Dermis microvascular lymphatic vessel endothelial cell (primary cell): ENCODE results near the gene GABRA1. TPM values are rescaled to one million over a fixed set of nuclear protein-coding genes. Genes with fewer than 3 reads are reported as not detected.

Source experiments
- DNase-seq, 2 donors: peaks; one replicate each; pipeline versions ENCODE4 v3.0.0 to v3.0.0-alpha.2; 2010; ENCODE audit warnings: low read depth in 2 of 2
- total RNA-seq: library from RNA; depleted of rRNA; stranded (reverse); fragments of >200 nt; gene quantifications from 2 replicates; pipeline ENCODE4 v1.2.1, GENCODE V29; 2014

The GABRA1 gene
- not detected in 2 replicates for total RNA-seq

DNA sequence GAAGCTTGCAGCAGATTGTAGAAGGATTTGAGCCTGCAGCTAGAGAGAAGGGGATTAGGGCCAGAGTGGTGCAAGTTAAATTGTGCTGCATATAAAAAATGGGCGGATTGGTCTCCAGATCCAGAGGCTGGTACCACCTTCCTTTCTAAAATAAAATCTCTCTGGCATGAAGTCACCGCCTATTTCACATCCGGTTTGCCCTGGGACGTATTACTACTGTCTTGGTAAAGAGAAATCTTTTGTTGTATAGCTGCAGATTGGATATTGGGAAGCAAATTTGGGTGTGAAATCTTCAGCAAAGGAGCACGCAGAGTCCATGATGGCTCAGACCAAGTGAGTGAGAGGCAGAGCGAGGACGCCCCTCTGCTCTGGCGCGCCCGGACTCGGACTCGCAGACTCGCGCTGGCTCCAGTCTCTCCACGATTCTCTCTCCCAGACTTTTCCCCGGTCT, at the start of gene GABRA1:
Gene GABRA1, plus strand, starts transcription at position 180 of the 451 bp plus-strand sequence. CDS start 2,691 bp downstream, outside the sequence.
- DNase-seq = no peak

DNA sequence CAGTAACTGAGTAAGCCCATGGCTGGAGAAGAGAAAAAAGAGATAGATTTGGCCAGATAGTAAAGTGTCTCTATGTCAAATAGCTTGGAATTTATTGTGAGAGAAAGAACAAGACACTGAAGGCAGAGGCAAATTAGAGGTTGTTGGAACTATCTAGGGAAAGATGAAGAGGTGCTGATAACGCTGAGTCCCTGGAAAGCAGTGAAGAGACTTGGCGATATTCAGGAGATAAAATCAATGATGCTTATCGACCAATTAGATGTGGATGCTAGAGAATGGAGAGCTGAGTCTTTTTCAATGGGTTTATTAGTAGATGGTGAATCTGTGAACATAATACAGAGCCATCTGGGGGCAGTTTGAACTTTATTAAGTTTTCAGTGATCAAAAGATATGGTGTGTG, 48.6 kb upstream of the GABRA1 start:
- no peak for DNase-seq

DNA sequence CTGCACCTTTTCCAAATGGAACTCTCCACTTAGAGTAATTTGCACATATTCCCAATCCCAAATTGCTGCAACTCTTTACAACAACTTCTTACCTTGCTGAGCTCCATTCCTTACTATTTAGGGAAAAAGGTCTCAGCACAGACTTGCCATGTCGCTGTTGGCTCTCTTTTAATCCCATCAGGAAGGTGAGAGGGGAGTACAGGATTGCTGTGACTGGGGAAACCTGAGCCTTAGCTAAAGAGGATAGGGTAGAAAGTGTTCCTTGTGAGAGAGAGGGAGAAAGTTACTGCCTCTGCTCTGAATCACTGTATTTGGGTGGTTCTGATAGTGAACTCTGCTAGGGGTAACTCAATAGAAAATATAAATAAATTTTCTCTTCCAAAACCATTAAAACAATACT, 43.7 kb upstream of the GABRA1 start:
- no peak for DNase-seq

DNA sequence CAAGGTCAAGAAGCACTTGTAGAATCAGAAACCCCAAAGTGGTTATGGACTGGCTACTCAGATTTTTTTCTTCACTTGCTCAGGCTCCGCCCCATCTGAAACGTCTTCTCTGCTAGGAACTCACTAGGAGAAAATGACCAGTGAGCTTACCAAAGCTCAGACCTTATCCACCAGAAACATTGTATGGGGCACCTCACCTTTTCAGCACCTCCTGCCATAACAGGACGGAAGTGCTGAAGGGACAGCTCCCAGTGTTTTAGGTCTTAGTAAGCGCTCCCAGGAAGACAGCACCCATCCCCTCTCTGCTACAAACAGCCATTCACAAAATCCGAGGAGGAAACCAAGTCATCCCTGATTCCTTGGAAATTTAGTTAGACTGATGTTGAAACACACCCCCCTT, 1.2 kb upstream of the GABRA1 start:
- no peak for DNase-seq

DNA sequence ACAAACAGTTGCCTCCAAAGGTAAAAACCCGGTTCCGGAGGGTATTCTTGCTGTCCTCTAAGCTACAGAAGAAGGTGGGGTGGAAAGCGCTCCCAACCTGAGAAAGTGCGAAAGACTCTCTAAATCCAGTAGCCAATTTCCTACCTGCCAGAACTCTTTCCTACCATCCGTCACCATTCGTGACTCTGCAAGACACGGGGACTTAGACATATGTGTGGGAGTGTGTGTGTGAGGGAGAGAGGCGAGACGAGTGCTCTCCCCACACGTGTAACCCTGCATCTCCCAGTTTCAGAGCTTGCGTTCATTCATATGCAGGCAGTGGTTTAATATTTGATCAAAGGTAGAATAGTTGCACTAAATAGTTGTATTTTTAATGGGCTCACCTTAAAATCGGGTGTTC, 473 bp upstream of the GABRA1 start:
- no peak for DNase-seq

DNA sequence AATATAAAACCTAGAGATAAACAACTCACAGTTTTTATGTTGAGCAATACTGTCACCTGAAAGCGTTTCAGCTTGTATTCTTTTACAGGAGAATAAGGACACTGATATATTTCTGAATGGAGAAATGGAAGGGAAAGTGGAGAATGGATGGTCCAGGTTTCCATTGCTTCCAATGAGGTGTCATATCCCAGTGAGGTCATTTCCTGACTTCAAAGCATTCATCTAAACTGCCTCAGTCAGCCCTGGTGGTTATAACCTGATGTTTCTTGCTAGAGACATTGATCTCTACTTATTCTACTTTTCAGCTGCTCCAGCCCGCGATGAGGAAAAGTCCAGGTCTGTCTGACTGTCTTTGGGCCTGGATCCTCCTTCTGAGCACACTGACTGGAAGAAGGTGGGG, 2.6 kb downstream of the GABRA1 start:
- DNase-seq = no peak

DNA sequence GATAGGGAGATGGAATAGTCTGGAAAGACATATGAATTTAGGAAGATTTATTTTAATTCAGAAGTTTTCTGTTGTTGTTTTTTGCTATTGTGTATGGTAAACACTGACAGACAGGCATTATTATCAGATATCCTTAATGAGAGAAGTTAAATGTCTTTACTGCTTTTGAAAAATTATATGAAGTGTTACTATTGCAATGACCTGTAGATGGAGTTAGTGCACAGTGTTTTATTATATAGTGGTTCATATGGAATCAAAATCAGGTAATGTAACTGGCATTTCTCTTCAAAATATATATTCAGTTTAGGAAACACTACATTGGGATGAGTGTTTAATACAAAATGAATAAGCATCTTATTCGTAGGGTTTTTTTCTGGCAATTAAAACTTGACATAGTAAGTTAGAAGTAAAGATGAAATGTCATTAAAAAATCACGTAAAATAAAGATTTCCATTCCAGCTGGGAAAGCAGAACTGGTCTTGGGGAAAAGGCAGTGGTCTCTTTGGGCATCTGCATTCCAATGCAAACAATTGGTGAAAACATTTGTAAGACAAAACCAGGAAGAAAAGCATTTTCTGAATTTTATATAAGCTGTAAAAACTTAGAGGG, 3.9 kb downstream of the GABRA1 start:
- DNase-seq = no peak

DNA sequence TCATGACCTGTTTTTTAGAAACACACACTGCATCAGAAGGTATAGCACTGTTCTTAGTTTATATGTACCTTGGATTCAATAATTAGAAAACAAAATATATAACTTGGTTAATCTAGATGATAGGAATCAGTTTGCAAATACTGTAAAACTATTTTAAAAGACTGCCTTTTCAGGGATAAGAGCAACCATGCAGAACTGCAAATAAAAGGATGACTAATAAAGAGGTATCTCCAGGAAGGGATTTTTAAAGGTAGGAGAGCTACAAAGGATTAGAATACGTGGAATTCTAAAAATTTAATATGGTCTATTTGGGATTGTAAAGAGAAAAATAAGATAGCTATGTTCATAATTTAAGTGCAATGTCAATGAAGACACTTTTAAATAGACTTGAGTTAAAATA, 9.4 kb downstream of the GABRA1 start:
- no peak for DNase-seq

DNA sequence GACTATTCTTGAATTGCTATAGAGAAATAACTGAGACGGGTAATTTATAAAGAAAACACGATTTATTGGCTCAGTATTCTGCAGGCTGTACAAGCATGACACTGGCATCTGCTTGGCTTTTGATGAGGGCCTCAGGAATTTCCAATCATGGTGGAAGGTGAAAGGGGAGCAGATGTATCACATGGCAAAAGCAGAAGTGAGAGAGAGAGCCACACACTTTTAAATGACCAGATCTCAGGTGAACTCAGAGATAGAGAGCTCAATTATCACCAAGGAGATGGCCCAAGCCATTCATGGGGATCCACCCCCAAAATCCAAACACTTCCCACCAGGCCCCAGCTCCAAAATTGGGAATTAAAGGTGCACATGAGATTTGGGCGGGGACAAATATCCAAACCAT, 15.3 kb downstream of the GABRA1 start:
- no peak for DNase-seq

DNA sequence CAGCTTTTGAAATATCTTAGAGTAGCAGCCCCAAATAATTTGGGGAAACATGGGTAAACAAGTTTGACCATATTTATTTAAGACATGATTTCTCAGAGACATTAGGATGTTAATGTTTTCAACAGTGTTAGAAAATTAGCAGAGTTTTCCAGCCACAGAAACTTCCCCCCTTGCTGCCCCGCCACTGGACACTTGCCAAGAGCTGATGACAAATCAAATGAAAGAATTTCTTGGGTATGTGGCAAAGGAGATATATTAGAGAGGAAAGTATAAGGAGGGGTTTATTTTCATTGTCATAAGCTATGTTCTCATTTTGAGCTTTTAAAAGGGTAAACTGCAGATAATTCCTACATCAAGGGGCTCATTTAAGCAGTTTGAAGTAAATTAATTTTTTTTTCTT, 15.9 kb downstream of the GABRA1 start:
- no peak for DNase-seq

DNA sequence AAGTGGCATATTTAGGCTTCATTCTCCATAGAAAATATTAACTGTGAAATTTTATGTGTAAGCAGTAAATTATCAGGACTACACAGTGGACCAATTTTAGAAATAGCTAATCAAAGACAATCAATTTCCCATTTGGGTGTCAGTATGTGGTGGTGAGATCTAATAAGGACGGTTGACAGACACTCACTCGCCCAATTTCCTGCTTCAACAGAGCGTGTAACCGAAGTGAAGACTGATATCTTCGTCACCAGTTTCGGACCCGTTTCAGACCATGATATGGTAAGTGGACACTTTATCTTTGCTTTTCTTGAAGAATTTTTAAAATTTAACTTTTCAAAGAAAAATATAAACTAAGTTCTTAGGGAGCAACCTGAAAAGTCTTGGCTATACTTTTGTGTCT, 17.6 kb downstream of the GABRA1 start:
- no peak for DNase-seq

DNA sequence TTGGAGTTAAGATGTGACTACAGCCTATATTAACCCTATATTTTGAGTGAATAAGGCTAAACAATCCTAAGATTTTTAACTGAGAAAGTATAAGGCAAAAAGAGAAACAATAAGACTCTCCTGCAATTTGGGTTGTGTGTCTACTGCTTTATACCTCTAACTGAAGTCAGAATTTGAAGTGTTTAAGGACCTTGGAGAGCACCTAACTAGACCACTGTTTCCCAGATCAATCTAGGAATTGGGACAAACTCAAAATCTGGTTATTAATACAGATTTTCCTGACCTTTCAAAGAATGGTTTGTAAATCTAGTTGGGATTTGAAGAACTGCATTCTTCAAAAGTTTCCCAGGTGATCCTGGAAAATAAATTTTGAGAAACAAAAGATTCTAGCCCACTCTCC, 42.1 kb downstream of the GABRA1 start:
- DNase-seq = no peak

DNA sequence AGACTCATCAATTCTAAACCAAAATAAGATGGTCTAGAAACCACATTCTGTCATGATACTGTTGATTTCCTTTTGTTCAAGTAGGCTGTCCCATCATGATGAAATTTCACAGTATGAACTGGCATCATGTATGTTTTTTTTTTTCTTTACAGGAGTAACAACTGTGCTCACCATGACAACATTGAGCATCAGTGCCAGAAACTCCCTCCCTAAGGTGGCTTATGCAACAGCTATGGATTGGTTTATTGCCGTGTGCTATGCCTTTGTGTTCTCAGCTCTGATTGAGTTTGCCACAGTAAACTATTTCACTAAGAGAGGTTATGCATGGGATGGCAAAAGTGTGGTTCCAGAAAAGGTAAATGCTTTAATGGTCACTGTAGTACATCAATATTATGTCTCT, 47.6 kb downstream of the GABRA1 start:
- no peak for DNase-seq

DNA sequence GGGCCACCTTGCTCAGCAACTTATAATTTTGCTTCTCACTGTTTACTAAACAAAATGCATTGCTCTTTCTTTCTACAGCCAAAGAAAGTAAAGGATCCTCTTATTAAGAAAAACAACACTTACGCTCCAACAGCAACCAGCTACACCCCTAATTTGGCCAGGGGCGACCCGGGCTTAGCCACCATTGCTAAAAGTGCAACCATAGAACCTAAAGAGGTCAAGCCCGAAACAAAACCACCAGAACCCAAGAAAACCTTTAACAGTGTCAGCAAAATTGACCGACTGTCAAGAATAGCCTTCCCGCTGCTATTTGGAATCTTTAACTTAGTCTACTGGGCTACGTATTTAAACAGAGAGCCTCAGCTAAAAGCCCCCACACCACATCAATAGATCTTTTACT, 49.1 kb downstream of the GABRA1 start:
- no peak for DNase-seq

DNA sequence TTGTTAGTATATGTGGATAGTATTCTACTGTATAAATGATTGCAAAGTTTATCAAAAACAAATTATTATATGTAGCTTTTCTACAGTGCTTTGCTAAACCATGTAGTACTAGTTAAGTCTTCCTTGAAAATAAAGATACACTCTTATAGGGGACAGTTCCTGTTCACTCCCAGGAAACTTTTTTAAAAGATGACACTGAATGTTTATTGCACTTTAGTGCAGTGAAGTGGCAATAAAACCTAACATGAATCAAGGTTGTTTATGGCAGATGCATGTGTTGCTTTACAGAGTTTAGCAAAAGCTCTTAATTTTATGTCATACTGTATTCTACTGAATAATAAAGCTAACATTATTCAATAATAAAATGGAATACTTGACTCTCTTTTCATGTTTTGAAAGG, 51.7 kb downstream of the GABRA1 start:
- DNase-seq = no peak

DNA sequence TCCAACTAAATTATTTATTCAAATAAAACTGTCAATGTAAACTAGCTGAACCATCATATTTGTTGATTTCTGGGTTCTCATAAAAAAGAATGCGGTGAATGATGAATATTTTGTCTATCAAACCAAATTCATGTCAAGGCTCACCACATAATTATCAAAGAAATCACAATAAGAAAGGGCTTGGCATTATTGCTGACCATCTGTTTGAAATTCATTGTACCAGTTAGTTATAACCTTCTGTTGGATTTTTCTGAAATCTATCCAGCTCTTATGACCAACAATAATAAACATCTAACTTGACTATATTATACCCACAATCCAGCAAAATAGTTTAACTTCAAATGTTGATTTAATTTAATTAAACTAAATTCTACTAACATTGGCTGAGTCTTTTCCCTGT, 53.1 kb downstream of the GABRA1 start:
- DNase-seq = no peak

DNA sequence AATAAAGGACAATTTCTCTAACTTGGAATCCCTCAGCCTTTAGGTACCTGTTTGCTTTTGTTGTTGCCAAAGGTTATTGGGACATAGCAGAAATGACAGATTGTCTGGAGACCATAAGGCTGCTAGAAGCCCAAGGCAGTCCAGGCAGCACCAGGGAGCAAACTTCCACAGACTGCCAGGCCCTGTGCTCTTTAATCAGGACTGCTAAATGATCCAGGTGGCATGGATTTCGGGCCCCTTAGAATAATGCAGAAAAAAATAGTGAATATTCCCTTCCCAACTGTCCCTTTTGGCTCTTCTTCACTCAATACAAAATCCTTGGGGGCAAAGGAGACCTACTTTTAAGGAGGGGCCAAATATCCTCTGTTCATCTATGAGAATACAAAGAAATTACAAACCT, 73.9 kb downstream of the GABRA1 start:
- DNase-seq = no peak

DNA sequence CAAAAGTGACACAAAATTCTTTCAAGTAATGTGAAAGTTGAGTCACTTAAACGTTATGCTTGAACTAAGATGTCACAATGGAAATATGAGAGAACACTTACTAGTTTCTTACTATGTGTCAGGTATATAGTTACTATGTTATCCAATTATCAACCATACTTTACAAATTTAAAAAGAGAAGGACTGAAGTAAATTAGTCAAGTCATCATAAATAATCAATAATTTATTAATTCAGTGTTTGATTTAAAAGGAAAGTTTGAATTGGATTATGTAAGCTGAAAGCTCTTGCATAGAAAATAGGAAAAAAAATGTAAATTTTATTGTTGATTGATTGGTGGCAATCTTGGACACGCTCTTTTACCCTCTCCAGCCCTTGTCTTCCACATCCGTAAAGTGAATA, 76.3 kb downstream of the GABRA1 start:
- DNase-seq = no peak

DNA sequence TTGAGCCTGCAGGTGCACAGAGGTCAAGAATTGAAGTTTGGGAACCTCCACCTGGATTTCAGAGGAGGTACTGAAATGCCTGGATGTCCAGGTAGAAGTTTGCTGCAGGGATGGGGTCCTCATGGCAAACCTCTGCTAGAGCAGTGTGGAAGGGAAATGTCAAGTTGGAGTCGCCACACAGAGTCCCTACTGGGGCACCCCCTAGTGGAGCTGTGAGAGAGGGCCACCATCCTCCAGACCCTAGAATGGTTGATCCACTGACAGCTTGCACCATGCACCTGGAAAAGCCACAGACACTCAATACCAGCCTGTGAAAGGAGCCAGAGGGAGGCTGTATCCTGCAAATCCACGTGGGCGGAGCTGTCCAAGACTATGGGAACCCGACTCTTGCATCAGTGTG, 78.0 kb downstream of the GABRA1 start:
- DNase-seq = no peak

DNA sequence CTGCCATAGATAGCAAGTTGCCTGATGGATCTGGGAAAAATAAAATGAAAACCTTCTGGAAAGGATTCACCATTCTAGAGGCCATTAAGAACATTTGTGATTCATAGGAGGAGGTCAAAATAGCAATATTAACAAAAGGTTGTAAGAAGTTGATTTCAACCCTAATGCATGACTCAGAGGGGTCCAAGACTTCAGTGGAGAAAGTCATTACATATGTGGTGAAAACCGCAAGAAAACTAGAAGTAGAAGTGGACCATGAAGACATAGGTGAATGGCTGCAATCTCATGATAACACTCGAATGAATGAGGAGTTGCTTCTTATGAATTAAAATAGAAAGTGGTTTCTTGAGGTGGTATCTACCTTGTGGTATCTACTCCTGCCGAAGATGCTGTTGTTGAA, 86.6 kb downstream of the GABRA1 start:
- DNase-seq = no peak

DNA sequence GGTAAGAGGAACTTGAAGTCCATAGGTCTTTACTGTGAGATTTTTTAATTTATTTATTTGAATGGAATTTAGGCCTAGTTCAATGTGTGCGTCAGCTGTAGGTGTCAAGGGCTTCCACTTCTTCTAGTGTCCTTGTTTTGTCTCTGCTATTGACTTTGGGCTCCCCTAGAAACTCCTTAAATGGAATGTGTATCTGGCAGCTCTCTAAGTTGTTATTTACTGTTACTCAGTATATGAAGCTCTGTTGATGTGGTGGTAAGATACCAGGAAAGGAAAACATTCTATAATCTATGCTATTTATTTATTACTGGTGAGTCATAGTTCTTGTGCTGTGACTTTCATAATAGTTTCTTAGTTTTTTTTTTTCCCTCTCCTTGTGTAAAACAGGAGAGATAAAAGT, 97.1 kb downstream of the GABRA1 start:
- DNase-seq = no peak

DNA sequence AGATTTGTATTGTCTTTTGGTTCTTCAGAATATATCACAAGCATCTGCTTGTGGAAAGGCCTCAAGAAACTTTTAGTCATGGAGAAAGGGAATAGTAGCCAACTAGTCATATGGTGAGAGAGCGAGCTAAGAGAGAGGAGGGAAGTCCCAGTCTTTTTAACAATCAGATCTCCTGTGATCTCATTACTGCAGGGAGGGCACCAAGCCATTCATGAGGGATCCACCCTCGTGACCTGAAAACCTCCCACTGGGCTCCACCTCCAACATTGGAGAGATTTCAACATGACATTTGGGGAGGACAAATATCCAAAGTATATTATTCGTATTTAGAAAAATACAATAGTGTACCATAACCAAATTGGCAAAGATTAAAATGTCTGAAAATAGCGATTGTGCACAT, 99.0 kb downstream of the GABRA1 start:
- no peak for DNase-seq
